A673 (cell line): ENCODE data around the gene SCARF1. TPM values are rescaled to one million over a fixed set of nuclear protein-coding genes. Genes with fewer than 3 reads are reported as not detected.

Experiments
- Bru-seq: library from RNA; stranded (reverse); fragments of 400-500 nt; gene quantifications from one replicate; lab custom pipeline; 2021; lab: Mats Ljungman, UMichigan
- BruChase-seq, 2 experiments: library from RNA; stranded (reverse); fragments of 400-500 nt; gene quantifications; one replicate each; lab custom pipeline; 2021; lab: Mats Ljungman, UMichigan
- BruUV-seq: library from RNA; stranded (reverse); fragments of 400-500 nt; replicated peaks from 2 replicates; lab custom pipeline; 2021; lab: Mats Ljungman, UMichigan
- CTCF ChIA-PET: fragments of 300-600 bp; sonication (Branson Sonifier 250); formaldehyde crosslinking; loops from one replicate; lab custom pipeline; 2022; ENCODE audit warnings: antibody characterized with exemption; lab: Charles Lee
- POLR2A ChIA-PET: fragments of 300-600 bp; sonication (Branson Sonifier 250); formaldehyde crosslinking; loops from one replicate; lab custom pipeline; 2022; ENCODE audit warnings: antibody characterized with exemption; ENCODE audit not compliant: low non-redundant PET; lab: Charles Lee
- DNase-seq: peaks from one replicate; pipeline ENCODE4 v3.0.0-alpha.2; 2015; ENCODE audit warnings: low spot score
- H3K27ac ChIP-seq: fragments of 200-600 bp; sonication (generic); 2 replicates; pipeline ENCODE4 v1.5.1; 2016; ENCODE audit warnings: mixed run types, low read depth, mild to moderate bottlenecking, mixed read lengths, antibody characterized with exemption, low read length; ENCODE audit not compliant: poor library complexity, severe bottlenecking
- H3K27me3 ChIP-seq: fragments of 200-600 bp; sonication (generic); replicated peaks from 2 replicates; pipeline ENCODE4 v1.6.1; 2017; ENCODE audit warnings: mixed run types, low read depth, mild to moderate bottlenecking, mixed read lengths, antibody characterized with exemption, low read length; ENCODE audit not compliant: insufficient read depth, poor library complexity
- H3K36me3 ChIP-seq: fragments of 200-600 bp; sonication (generic); 2 replicates; pipeline ENCODE4 v1.6.1; 2016; ENCODE audit warnings: mixed run types, mild to moderate bottlenecking, mixed read lengths, antibody characterized with exemption, low read length; ENCODE audit not compliant: insufficient read depth, poor library complexity, severe bottlenecking
- H3K4me1 ChIP-seq: fragments of 200-600 bp; sonication (generic); 2 replicates; pipeline ENCODE4 v1.6.1; 2017; ENCODE audit warnings: mixed run types, mild to moderate bottlenecking, mixed read lengths, antibody characterized with exemption, low read length; ENCODE audit not compliant: insufficient read depth, poor library complexity, severe bottlenecking
- H3K4me3 ChIP-seq: fragments of 200-600 bp; sonication (generic); 2 replicates; pipeline ENCODE4 v1.5.1; 2016; ENCODE audit warnings: low read depth, mixed run types, mild to moderate bottlenecking, mixed read lengths, low read length; ENCODE audit not compliant: poor library complexity, severe bottlenecking
- H3K9me3 ChIP-seq: fragments of 200-600 bp; sonication (generic); 2 replicates; pipeline ENCODE4 v1.6.1; 2016; ENCODE audit warnings: mixed run types, low read depth, mild to moderate bottlenecking, mixed read lengths, antibody characterized with exemption, low read length; ENCODE audit not compliant: poor library complexity, severe bottlenecking
- EZH2 ChIP-seq: fragments of 200-600 bp; sonication (generic); IDR thresholded peaks from 2 replicates; pipeline ENCODE4 v1.6.1; 2017; ENCODE audit warnings: borderline replicate concordance, low read depth, mild to moderate bottlenecking, mixed read lengths, antibody characterized with exemption, low read length; ENCODE audit not compliant: poor library complexity, severe bottlenecking
- intact Hi-C: fragments of 100-400 bp; cut with micrococcal nuclease; formaldehyde crosslinking; loops from one replicate; pipeline ENCODE4 v1.10.0; 2022; ENCODE audit not compliant: unreplicated experiment
- long read RNA-seq: library from polyadenylated mRNA; stranded (forward); transcript quantifications from one replicate; pipeline ENCODE4 v2.0.0, GENCODE V29; 2022
- total RNA-seq: library from RNA; stranded (reverse); gene quantifications from 2 replicates; pipeline ENCODE4 v1.2.3, GENCODE V29; 2021
- TF ChIP-seq, protein P1 (sequence below): fragments of 300-800, 200-600 bp; sonication (generic); conservative IDR thresholded peaks from 2 replicates; pipeline ENCODE4 v1.5.1; 2017; ENCODE audit warnings: low read depth, mild to moderate bottlenecking, antibody characterized with exemption, low read length, moderate library complexity, mixed read lengths

Gene SCARF1, protein sequence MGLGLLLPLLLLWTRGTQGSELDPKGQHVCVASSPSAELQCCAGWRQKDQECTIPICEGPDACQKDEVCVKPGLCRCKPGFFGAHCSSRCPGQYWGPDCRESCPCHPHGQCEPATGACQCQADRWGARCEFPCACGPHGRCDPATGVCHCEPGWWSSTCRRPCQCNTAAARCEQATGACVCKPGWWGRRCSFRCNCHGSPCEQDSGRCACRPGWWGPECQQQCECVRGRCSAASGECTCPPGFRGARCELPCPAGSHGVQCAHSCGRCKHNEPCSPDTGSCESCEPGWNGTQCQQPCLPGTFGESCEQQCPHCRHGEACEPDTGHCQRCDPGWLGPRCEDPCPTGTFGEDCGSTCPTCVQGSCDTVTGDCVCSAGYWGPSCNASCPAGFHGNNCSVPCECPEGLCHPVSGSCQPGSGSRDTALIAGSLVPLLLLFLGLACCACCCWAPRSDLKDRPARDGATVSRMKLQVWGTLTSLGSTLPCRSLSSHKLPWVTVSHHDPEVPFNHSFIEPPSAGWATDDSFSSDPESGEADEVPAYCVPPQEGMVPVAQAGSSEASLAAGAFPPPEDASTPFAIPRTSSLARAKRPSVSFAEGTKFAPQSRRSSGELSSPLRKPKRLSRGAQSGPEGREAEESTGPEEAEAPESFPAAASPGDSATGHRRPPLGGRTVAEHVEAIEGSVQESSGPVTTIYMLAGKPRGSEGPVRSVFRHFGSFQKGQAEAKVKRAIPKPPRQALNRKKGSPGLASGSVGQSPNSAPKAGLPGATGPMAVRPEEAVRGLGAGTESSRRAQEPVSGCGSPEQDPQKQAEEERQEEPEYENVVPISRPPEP
- 0.24 TPM in 1 of 2 replicates, not detected in the other for total RNA-seq
- Bru-seq, nascent RNA: percentile 4 among the genes with signal in this experiment
- BruChase-seq, experiment 1, labeled RNA remaining after a 2-hour chase: percentile 7 among the genes with signal in this experiment
- percentile 15 among the genes with signal in this experiment for BruChase-seq, experiment 2, labeled RNA remaining after a 6-hour chase
- long read RNA-seq: 0 reads

DNA sequence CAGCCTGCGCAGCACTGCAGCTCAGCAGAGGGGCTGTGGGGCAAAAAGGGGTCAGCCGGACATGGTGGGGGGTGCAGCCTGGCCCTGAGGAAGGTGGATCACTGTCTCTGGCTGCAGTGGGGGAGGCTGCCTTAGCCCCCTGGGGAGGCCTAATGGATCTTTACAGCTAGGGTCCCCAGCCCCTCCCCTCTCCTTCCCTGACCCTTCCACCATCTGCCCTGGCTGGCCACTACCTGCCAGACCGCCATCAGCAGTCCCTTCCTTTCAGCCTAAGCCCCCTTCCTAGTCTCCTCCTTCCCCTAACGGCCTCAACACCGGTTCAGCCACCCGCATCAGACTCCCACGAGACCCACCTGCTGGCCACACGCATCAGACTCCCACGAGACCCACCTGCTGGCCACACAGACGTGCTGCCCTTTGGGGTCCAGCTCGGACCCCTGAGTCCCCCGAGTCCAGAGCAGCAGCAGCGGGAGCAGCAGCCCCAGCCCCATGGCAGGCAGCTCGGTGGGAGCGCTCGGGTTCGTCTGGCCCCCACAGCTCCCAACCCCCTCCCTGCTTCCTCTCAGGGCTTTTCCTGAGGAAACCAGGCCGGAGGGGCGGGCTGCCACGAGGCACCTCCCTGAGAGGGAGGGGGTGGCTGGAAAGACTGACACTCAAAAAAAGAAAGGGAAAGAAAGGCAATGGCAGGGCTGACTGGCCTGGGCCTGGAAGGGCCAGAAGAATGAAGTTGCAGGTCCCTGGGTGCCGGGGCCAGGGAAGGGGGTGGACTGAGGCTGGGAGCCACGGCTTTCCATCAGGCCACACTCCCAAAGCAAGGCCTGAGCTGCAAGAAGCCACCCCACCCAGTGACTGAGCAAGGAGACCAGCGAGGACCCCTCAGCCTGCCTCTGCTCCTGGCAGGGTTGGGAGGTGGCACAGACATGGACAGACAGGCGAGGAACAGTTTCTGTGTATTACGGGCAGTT, at the start of gene SCARF1:
Gene SCARF1, minus strand, starts transcription at position 526 of the 965 bp plus-strand sequence. Its CDS starts 35 bp downstream, at position 491.
- H3K4me3 ChIP-seq: no peak within 1 kb of the TSS
- H3K27me3 ChIP-seq: no peaks in the 10 kb centered on the region
- intact Hi-C loops: no loop called here
- no peak for TF ChIP-seq EZH2
- TF ChIP-seq, protein P1, sequence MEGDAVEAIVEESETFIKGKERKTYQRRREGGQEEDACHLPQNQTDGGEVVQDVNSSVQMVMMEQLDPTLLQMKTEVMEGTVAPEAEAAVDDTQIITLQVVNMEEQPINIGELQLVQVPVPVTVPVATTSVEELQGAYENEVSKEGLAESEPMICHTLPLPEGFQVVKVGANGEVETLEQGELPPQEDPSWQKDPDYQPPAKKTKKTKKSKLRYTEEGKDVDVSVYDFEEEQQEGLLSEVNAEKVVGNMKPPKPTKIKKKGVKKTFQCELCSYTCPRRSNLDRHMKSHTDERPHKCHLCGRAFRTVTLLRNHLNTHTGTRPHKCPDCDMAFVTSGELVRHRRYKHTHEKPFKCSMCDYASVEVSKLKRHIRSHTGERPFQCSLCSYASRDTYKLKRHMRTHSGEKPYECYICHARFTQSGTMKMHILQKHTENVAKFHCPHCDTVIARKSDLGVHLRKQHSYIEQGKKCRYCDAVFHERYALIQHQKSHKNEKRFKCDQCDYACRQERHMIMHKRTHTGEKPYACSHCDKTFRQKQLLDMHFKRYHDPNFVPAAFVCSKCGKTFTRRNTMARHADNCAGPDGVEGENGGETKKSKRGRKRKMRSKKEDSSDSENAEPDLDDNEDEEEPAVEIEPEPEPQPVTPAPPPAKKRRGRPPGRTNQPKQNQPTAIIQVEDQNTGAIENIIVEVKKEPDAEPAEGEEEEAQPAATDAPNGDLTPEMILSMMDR: no peak
- ChIA-PET CTCF (interaction anchor here (1.2 kb wide), 1 partner anchor 71 kb away, joined by 3 read pairs; no protein-coding TSS in a partner anchor), POLR2A (no interaction called here)
- no peak within 1 kb of the TSS for H3K27ac ChIP-seq
- no peaks in the 10 kb centered on the region for H3K9me3 ChIP-seq
- peaks cover 5% of the 10 kb centered on the region for H3K36me3 ChIP-seq
- no peak for DNase-seq
- peaks cover 12% of the 10 kb centered on the region for H3K4me1 ChIP-seq
- BruUV-seq: no TSS peak

DNA sequence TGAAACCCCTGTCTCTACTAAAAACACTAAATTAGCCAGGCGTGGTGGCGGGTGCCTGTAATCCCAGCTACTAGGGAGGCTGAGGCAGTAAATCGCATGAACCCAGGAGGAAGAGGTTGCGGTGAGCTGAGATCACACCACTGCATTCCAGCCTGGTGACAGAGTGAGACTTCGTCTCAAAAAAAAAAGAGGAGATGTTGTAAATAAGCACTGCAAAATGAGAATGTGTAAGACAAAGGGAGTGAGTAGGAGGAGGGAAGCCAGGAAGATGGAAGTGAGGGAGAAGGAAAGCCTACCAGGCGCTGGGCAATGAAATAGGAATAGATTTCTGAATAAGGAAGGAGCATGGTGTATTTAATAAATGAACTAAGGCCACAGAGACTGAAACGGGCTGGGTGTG, 47.8 kb upstream of the SCARF1 start:
- H3K27ac ChIP-seq: no peak overlapping the region
- ChIA-PET POLR2A (no interaction called here), CTCF (no interaction called here)
- no peak for DNase-seq
- no peak overlapping the region for H3K4me3 ChIP-seq
- intact Hi-C loops: no loop called here
- H3K9me3 ChIP-seq: no peaks in the 10 kb centered on the region
- no peaks in the 10 kb centered on the region for H3K27me3 ChIP-seq
- TF ChIP-seq EZH2: no peak
- TF ChIP-seq, protein P1: no peak
- H3K4me1 ChIP-seq: no peaks in the 10 kb centered on the region
- BruUV-seq: no TSS peak
- no peaks in the 10 kb centered on the region for H3K36me3 ChIP-seq
